ENCODE measurements around the gene PTPN2. TPM values are rescaled to one million over a fixed set of nuclear protein-coding genes. Genes with fewer than 3 reads are reported as not detected.

Gene PTPN2
- total RNA-seq, 1 experiment from 2014 or later, result 44.7 TPM

DNA sequence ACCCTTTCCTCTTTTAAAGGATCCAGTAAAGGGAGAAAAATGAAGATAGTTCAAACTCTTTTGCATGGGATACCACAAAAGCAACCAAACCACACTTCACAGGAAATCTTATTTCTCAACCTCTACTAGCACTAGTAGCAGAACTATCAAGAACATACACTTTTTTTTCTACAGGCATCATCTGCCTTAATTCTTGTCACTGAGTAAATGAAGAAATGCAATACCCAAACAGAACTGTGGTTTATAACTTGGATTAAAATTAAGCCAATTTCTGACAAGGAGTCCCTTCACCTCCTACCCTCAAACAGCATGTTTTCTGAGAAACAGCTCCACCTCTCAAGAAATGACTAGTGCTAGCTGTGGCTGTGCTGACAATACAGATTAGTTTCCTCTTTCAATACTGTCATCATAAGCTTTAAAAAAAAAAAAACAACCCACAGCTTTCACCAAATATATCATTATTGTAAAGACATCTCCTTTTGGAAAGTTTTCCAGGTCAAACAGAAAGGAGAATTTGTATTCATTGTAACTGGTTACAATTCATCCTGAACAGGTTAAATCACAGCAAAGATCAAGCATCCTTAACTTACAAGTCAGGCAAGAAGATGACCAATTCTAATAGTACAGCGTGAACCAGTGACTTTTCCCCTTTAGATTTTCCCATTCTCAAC lies 44.4 kb downstream of the PTPN2 start:
- no peaks in the 10 kb centered on the region for H3K27me3 ChIP-seq (replicated peaks; ENCODE audit: insufficient read depth, low read depth, low read length, poor library complexity)
- no TSS peak for BruUV-seq (replicated peaks)
- H3K4me1 ChIP-seq (ENCODE audit: insufficient read depth, low read length, poor library complexity, severe bottlenecking), result peaks cover 24% of the 10 kb centered on the region
- H3K4me3 ChIP-seq (ENCODE audit: low read depth, low read length, poor library complexity, severe bottlenecking), result no peak overlapping the region
- no peak for DNase-seq (ENCODE audit: low spot score)
- POLR2A ChIA-PET (ENCODE audit: low non-redundant PET), result no interaction called here
- intact Hi-C loops (cut with micrococcal nuclease; ENCODE audit: unreplicated experiment), result no loop called here
- CTCF ChIA-PET, result no interaction called here
- H3K9me3 ChIP-seq (ENCODE audit: low read depth, low read length, poor library complexity, severe bottlenecking), result no peaks in the 10 kb centered on the region
- no peak overlapping the region for H3K27ac ChIP-seq (ENCODE audit: low read depth, low read length, poor library complexity, severe bottlenecking)
- H3K36me3 ChIP-seq (ENCODE audit: insufficient read depth, low read length, poor library complexity, severe bottlenecking), result no peaks in the 10 kb centered on the region
- no peak for TF ChIP-seq EZH2 (IDR thresholded peaks at IDR 0.05; ENCODE audit: borderline replicate concordance, low read depth, low read length, poor library complexity, severe bottlenecking)
- TF ChIP-seq, protein P1, sequence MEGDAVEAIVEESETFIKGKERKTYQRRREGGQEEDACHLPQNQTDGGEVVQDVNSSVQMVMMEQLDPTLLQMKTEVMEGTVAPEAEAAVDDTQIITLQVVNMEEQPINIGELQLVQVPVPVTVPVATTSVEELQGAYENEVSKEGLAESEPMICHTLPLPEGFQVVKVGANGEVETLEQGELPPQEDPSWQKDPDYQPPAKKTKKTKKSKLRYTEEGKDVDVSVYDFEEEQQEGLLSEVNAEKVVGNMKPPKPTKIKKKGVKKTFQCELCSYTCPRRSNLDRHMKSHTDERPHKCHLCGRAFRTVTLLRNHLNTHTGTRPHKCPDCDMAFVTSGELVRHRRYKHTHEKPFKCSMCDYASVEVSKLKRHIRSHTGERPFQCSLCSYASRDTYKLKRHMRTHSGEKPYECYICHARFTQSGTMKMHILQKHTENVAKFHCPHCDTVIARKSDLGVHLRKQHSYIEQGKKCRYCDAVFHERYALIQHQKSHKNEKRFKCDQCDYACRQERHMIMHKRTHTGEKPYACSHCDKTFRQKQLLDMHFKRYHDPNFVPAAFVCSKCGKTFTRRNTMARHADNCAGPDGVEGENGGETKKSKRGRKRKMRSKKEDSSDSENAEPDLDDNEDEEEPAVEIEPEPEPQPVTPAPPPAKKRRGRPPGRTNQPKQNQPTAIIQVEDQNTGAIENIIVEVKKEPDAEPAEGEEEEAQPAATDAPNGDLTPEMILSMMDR (conservative IDR thresholded peaks at IDR 0.05; ENCODE audit: low read depth, low read length), result no peak

DNA sequence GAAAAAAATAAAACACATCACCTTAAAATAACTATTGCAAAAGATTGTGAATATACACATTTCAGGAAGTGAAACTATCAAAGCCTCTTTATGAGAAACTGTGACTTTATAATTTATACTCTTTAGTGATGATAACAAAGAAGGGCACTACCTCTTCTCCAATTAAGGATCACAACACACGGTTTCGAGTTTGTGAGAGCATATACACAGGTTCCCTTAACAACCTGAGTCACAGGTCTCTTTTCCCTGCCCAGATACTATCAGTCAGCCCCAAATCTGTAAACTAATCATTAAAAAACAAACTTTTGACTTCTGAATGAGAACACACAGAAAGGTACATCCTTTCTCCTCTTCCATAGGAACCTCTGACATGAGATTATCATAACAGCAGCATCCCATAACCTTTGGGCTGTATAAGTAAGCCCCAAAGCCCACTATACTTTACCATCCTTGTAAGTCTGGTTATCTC lies 44.9 kb downstream of the PTPN2 start:
- H3K36me3 ChIP-seq (ENCODE audit: insufficient read depth, low read length, poor library complexity, severe bottlenecking), result no peaks in the 10 kb centered on the region
- H3K4me1 ChIP-seq (ENCODE audit: insufficient read depth, low read length, poor library complexity, severe bottlenecking), result peaks cover 24% of the 10 kb centered on the region
- DNase-seq (ENCODE audit: low spot score), result no peak
- H3K4me3 ChIP-seq (ENCODE audit: low read depth, low read length, poor library complexity, severe bottlenecking), result no peak overlapping the region
- POLR2A ChIA-PET (ENCODE audit: low non-redundant PET), result no interaction called here
- no peaks in the 10 kb centered on the region for H3K27me3 ChIP-seq (replicated peaks; ENCODE audit: insufficient read depth, low read depth, low read length, poor library complexity)
- TF ChIP-seq, protein P1 (conservative IDR thresholded peaks at IDR 0.05; ENCODE audit: low read depth, low read length), result no peak
- no TSS peak for BruUV-seq (replicated peaks)
- CTCF ChIA-PET, result no interaction called here
- H3K9me3 ChIP-seq (ENCODE audit: low read depth, low read length, poor library complexity, severe bottlenecking), result no peaks in the 10 kb centered on the region
- intact Hi-C loops (cut with micrococcal nuclease; ENCODE audit: unreplicated experiment), result no loop called here
- H3K27ac ChIP-seq (ENCODE audit: low read depth, low read length, poor library complexity, severe bottlenecking), result no peak overlapping the region

DNA sequence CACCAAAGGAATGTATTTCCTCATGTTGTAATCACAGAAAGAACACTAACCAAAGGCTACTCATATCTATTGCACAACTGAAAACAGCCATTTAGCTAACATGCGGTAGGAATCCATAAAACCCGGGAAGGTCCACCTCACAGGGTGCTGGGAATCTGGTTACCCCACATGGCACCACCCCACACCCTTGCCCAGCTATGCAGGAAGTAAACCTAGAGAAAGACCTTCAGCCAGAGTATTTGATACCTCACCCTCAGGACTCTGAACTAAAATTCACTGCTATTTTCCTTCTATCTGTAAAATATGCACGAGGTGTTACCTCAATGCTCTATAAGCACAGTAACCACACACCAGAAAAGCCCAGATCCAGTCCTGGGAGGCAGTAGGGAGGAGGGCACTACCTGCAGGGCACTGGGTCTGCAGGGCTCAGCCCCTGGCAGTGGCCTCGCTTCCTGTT lies 45.8 kb downstream of the PTPN2 start:
- H3K4me3 ChIP-seq (ENCODE audit: low read depth, low read length, poor library complexity, severe bottlenecking), result no peak overlapping the region
- no peaks in the 10 kb centered on the region for H3K27me3 ChIP-seq (replicated peaks; ENCODE audit: insufficient read depth, low read depth, low read length, poor library complexity)
- peak; percentile 12 for DNase-seq (ENCODE audit: low spot score)
- ChIA-PET POLR2A (ENCODE audit: low non-redundant PET) (no interaction called here), CTCF (no interaction called here)
- TF ChIP-seq, protein P1 (conservative IDR thresholded peaks at IDR 0.05; ENCODE audit: low read depth, low read length), result no peak
- no peak for TF ChIP-seq EZH2 (IDR thresholded peaks at IDR 0.05; ENCODE audit: borderline replicate concordance, low read depth, low read length, poor library complexity, severe bottlenecking)
- H3K9me3 ChIP-seq (ENCODE audit: low read depth, low read length, poor library complexity, severe bottlenecking), result no peaks in the 10 kb centered on the region
- no peaks in the 10 kb centered on the region for H3K36me3 ChIP-seq (ENCODE audit: insufficient read depth, low read length, poor library complexity, severe bottlenecking)
- H3K4me1 ChIP-seq (ENCODE audit: insufficient read depth, low read length, poor library complexity, severe bottlenecking), result peaks cover 24% of the 10 kb centered on the region
- no TSS peak for BruUV-seq (replicated peaks)
- H3K27ac ChIP-seq (ENCODE audit: low read depth, low read length, poor library complexity, severe bottlenecking), result peak overlapping the region; percentile 58
- intact Hi-C loops (cut with micrococcal nuclease; ENCODE audit: unreplicated experiment), result no loop called here

All from A673 (cell line).